Measurements from ENCODE around the gene URI1. TPM values are rescaled to one million over a fixed set of nuclear protein-coding genes. Genes with fewer than 3 reads are reported as not detected.

The URI1 gene
- total and polyA plus RNA-seq, 2 of the 8 experiments (the other 6 are each of a cell fraction or from before 2014, with no cell fraction given) = 27.7 to 64.3 TPM

DNA sequence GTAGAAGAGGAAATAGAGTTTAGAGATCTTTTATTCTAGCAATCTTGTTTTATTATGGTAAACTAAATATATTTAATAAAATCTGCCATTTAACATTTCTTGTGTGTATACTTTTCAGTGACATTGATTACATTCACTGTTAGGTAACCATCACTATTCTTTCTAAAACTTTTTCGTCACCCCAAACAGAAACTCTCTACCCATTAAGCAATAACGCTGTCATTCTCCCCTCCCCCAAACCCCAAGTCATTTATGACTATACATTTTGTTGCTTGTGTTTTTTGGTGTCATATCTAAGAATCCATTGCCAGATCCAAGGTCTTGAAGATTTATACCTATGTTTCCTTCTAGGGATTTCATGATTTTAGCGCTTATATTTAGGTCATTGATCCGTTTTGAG lies 10.6 kb downstream of the URI1 start (continued):
- TF ChIP-seq SIRT6 (IDR thresholded peaks at IDR 0.05; ENCODE audit: low read length) (no peak), CHD1 (IDR thresholded peaks at IDR 0.05; ENCODE audit: low read depth, low read length) (no peak), EP300 (IDR thresholded peaks at IDR 0.05; ENCODE audit: borderline replicate concordance in 1 of 2, low read depth in 2 of 2, low read length in 2 of 2) (no peak), SRF (IDR thresholded peaks at IDR 0.05; ENCODE audit: low read depth, low read length) (no peak)

Measured in H1 (cell line).